Heart right ventricle (tissue), 16 donors: ENCODE results near the gene PDZRN4. TPM values are rescaled to one million over a fixed set of nuclear protein-coding genes. Genes with fewer than 3 reads are reported as not detected.

ENCODE experiments used
- ATAC-seq, 8 donors: fragments of 200-7000 bp; cut with Tn5 transposase; one replicate each; pipeline ENCODE4 v1.9.1; 2020; ENCODE audit warnings: mild to moderate bottlenecking in 8 of 8, moderate library complexity in 8 of 8, moderate number of reproducible peaks in 1 of 8
- DNase-seq, 2 donors: peaks; one replicate each; pipeline ENCODE4 v3.0.0-alpha.2; 2020
- H3K27ac ChIP-seq, 10 donors: fragments of 200-600 bp; sonication (generic) in 2 of 10; one replicate each; pipeline versions ENCODE4 v1.5.0 to v1.8.0; 2020 to 2022; ENCODE audit warnings: mild to moderate bottlenecking in 3 of 10
- H3K27me3 ChIP-seq, 7 donors: fragments of 200-600 bp; one replicate each; pipeline ENCODE4 v1.8.0; 2021 to 2022; ENCODE audit warnings: mild to moderate bottlenecking in 2 of 7
- H3K36me3 ChIP-seq, 9 donors: fragments of 200-600 bp; sonication (generic) in 1 of 9; one replicate each; pipeline versions ENCODE4 v1.5.0 to v1.8.0; 2020 to 2022; ENCODE audit warnings: mild to moderate bottlenecking in 2 of 9
- H3K4me1 ChIP-seq, 9 donors: fragments of 200-600 bp; sonication (generic) in 1 of 9; one replicate each; pipeline versions ENCODE4 v1.5.0 to v1.8.0; 2020 to 2022; ENCODE audit warnings: mild to moderate bottlenecking in 4 of 9
- H3K4me3 ChIP-seq, 10 donors: fragments of 200-600 bp; sonication (generic) in 2 of 10; one replicate each; pipeline versions ENCODE4 v1.5.0 to v1.8.0; 2020 to 2022; ENCODE audit warnings: mild to moderate bottlenecking in 7 of 10, moderate library complexity in 2 of 10
- H3K9me3 ChIP-seq, 11 donors: fragments of 200-600 bp in 10 of 11; sonication (generic) in 2 of 11; one replicate each; pipeline versions ENCODE4 v1.5.0 to v1.8.0; 2013 to 2022; ENCODE audit warnings: mild to moderate bottlenecking in 2 of 11, control low read depth in 1 of 11, moderate library complexity in 1 of 11
- WGBS, 2 donors: extraction: QIAGEN DNeasy Blood & Tissue Kit; methylation state at CpG; one replicate each; pipeline ENCODE4 v1.1.7; 2013; ENCODE audit warnings: inconsistent platforms in 1 of 2; 5-methylcytosine and 5-hydroxymethylcytosine counted together
- intact Hi-C, 10 donors: fragments of 100-400 bp; cut with DNase I; formaldehyde crosslinking; loops; one replicate each; pipeline versions ENCODE4 v1.11.1 to v1.14.2; 2022
- polyA plus RNA-seq, 2 donors: library from polyadenylated mRNA; stranded (reverse); fragments of 200-250 nt; gene quantifications; one replicate each; pipeline ENCODE4 v1.2.3, GENCODE V29; 2013
- total RNA-seq, 10 donors: library from RNA; stranded (reverse); fragmentation: NEBNext Ultra II Directional in 3 of 10; extraction: Animal tissue kit (Norgen Biotek cat#: 25700) in 3 of 10; gene quantifications; one replicate each; pipeline versions ENCODE4 v1.2.1 to v1.2.4, GENCODE V29; 2021 to 2023
- TF ChIP-seq, protein P1 (sequence below), 9 donors: fragments of 200-600 bp; sonication (generic) in 2 of 9; IDR thresholded peaks; one replicate each; pipeline versions ENCODE4 v1.5.0 to v1.8.0; 2021 to 2022; ENCODE audit warnings: antibody characterized with exemption in 9 of 9, mild to moderate bottlenecking in 5 of 9, moderate library complexity in 1 of 9
- donor health status: Arrhythmogenic right ventricular cardiomyopathy.
- donor health status: ischemic (EF 13 %, LVEDD 7.1; RV severe dilation, severe dysfunction).
- donor health status: healthy with polysubstance abuse.
- donor health status: DM: no; HTN: yes; CAD: no.
- donor health status: DM: no; HTN: no; CAD: no.
- donor health status: ischemic (EF 25% LVEDD 6.9; RV normal size, moderate dysfunction).
- donor health status: ischemic (EF 25% LVEDD 5.7; RV mildly dilated, moderate dysfunction).
- donor health status: healthy.
- donor health status: DM: yes; HTN: yes; CAD: no.
- donor health status: Ischemic cardiomyopathy.
- donor health status: ischemic (EF 35%, LVEDD 5.7; RV mildly dilated, moderate dysfunction).
- donor health status: nonischemic (EF 11% LVEDD 7.7; RV severe dilation, severe dysfunction).
- donor health status: DM: yes; HTN: yes; CAD: no.
- donor health status: PGD.
- donor health status: ischemic (EF 29% LVEDD 5.4; RV normal size, mild dysfunction).
- donor health status: nonischemic (EF 23%, LVEDD 6.1; RV moderate dilation, normal function).

PDZRN4 gene
- total and polyA plus RNA-seq, 12 donors, result 0.04 to 0.28 (median 0.15) TPM; not detected in 5

DNA sequence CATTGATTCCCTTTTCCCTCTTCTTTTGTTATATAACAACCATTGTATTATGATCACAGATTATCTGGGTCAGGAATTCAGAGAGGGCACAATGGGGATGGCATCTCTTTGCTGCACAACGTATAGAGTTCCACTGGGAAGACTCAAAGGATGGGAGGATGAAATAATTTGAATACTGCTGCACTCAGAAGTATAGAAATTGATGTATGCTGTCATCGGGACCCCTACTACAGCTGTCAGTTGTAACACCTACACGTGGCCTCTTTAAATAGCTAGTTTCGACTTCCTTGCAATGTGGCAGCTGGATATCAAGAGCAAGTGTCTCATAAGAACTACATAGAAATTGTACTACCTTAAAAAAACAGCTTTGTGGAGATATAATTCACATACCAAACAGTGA, 408.1 kb downstream of the PDZRN4 start:
- no peaks in the 10 kb centered on the region for H3K9me3 ChIP-seq
- TF ChIP-seq, protein P1, sequence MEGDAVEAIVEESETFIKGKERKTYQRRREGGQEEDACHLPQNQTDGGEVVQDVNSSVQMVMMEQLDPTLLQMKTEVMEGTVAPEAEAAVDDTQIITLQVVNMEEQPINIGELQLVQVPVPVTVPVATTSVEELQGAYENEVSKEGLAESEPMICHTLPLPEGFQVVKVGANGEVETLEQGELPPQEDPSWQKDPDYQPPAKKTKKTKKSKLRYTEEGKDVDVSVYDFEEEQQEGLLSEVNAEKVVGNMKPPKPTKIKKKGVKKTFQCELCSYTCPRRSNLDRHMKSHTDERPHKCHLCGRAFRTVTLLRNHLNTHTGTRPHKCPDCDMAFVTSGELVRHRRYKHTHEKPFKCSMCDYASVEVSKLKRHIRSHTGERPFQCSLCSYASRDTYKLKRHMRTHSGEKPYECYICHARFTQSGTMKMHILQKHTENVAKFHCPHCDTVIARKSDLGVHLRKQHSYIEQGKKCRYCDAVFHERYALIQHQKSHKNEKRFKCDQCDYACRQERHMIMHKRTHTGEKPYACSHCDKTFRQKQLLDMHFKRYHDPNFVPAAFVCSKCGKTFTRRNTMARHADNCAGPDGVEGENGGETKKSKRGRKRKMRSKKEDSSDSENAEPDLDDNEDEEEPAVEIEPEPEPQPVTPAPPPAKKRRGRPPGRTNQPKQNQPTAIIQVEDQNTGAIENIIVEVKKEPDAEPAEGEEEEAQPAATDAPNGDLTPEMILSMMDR (IDR thresholded peaks at IDR 0.05), result no peak
- no peaks in the 10 kb centered on the region for H3K4me1 ChIP-seq
- ATAC-seq (no peak), DNase-seq (no peak)
- H3K27ac ChIP-seq, result no peak overlapping the region
- 63 to 70% methylated on average over 4 of the region's 4 CpGs for WGBS, 2 donors
- intact Hi-C loops, result no loop called here
- no peak overlapping the region for H3K4me3 ChIP-seq
- H3K36me3 ChIP-seq, result no peaks in the 10 kb centered on the region
- no peaks in the 10 kb centered on the region for H3K27me3 ChIP-seq

DNA sequence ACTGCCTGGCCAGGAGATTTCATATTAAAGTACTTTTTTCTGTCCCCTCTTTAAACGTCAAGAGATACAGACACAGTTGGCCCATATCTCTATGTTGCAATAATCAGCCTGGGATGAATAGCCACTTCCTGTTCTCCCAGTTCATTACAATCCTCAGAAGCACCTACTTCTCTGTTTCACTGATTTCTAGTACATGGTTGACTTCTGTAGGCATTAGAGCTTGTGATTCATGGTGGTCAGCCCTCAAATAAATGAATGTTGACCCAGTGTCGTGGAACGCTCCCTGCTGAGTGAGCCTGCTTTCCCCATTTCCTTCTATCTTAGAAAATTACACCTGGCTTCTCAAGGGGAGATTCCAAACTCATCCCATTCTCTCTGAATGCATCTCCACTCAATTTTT, 416.7 kb downstream of the PDZRN4 start:
- 72% methylated on average over 3 of the region's 3 CpGs for WGBS, 2 donors
- Histone ChIP-seq H3K4me3 (no peak overlapping the region), H3K9me3 (no peaks in the 10 kb centered on the region), H3K27me3 (no peaks in the 10 kb centered on the region), H3K4me1 (peaks cover 0 to 6% (median 0%) of the 10 kb centered on the region in 9 donors), H3K27ac (no peak overlapping the region), H3K36me3 (no peaks in the 10 kb centered on the region)
- TF ChIP-seq, protein P1 (IDR thresholded peaks at IDR 0.05), result no peak
- ATAC-seq, result no peak
- no peak for DNase-seq
- intact Hi-C loops, result no loop called here

DNA sequence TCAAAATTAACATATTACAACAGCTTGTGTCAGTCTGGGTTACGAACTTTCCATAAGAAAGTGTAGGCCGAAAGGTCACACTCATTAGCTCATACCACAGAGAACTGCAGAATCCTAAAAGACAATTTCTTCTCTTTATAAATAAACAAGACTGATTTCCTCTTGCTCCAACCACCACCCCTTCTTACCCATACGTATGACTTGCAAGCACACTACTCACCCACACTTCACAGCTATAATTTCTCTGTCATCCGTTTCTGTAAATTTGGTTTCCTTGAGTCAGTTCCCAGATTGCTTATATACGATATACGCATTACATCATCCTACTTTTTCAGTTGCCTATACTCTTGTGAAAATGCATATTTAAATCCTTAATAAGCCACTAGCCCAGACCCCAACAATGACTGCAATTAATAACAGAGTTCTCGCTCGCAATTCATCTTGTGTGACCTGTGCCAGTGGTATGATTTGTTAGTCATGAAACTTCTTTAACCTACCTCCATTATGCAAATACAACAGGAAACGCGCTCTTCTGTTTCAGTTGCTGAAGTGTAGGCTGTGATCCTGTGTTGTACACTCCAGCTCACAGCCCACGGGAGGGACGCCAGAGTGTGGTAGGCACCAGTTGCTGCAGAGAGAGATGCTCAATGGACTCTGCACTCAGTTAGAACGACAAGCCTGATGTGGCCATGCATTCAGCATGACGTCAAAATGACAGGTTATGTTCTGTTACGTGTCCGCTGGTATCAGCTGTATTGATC, 417.6 kb downstream of the PDZRN4 start:
- ATAC-seq (no peak), DNase-seq (no peak)
- Histone ChIP-seq H3K9me3 (no peaks in the 10 kb centered on the region), H3K4me3 (no peak overlapping the region), H3K36me3 (no peaks in the 10 kb centered on the region), H3K27me3 (no peaks in the 10 kb centered on the region), H3K27ac (no peak overlapping the region), H3K4me1 (peaks cover 0 to 6% (median 0%) of the 10 kb centered on the region in 9 donors)
- TF ChIP-seq, protein P1 (IDR thresholded peaks at IDR 0.05), result no peak
- intact Hi-C loops, result no loop called here
- 80% methylated on average over 16 of the region's 16 CpGs for WGBS, 2 donors

DNA sequence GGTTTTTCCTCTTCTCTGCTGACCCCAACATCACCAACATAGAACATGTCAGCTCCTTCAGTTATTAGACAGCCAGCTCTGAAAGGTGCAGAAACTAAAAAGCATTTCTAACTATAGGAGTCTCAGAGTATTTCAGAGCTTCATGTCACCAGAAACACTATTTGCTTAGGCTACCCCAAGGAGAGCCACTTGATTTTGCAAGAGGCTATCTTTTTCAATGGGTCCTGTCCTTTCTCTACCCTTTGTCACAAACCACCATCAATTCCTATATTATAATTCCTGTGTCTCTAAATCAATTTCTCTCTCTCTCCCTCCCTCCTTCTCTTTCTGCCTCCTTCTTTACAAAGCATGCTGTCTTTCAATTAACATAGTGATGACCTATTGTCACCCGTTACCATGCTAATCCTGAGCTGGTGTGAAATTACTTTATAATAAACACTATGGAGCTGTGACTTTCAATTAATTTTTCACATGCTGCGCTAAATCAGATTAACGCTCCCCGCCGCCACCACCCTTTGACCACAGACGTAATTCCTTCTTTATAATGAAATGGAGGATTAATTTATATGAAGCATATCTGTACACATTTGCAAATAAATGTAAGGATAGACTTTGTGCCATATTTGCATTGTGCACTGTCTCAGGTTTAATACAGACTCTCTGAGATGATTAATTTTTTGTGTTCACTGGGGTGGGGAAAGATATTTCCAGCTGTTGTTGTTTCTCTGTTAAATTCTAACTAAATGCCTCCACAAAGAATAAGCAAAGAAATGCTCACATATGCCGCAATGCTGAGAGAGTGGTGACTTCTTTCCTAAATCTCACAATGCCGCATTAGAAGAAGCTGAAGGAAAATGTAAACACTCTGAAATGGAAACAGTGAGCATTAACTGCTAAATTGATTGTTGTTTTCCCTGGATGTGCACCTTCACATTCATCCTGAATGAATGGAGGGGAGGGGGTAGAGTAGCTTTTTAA, 418.6 kb downstream of the PDZRN4 start:
- H3K4me1 ChIP-seq, result peaks cover 0 to 6% (median 0%) of the 10 kb centered on the region in 9 donors
- no peak overlapping the region for H3K27ac ChIP-seq
- TF ChIP-seq, protein P1 (IDR thresholded peaks at IDR 0.05), result no peak
- no peaks in the 10 kb centered on the region for H3K36me3 ChIP-seq
- H3K27me3 ChIP-seq, result no peaks in the 10 kb centered on the region
- DNase-seq (no peak), ATAC-seq (no peak)
- intact Hi-C loops, result no loop called here
- H3K4me3 ChIP-seq, result no peak overlapping the region
- no peaks in the 10 kb centered on the region for H3K9me3 ChIP-seq
- WGBS, 2 donors, result 84 to 89% methylated on average over 8 of the region's 8 CpGs
